Ovary (tissue), 9 donors: Measurements from ENCODE around the gene PMF1. TPM values are rescaled to one million over a fixed set of nuclear protein-coding genes. Genes with fewer than 3 reads are reported as not detected.

Experiments used
- DNase-seq, 5 donors: peaks; one replicate each; pipeline ENCODE4 v3.0.0-alpha.2; 2019 to 2020
- H3K27ac ChIP-seq, 2 donors: fragments of 200-600 bp; one replicate each; pipeline versions ENCODE4 v1.5.1 to v1.8.0; 2019 to 2022
- H3K27me3 ChIP-seq: fragments of 200-600 bp; one replicate; pipeline ENCODE4 v1.8.0; 2022
- H3K36me3 ChIP-seq: fragments of 200-600 bp; sonication (generic); one replicate; pipeline ENCODE4 v1.5.1; 2019
- H3K4me1 ChIP-seq: one replicate; pipeline ENCODE4 v1.8.1; 2013; ENCODE audit warnings: mild to moderate bottlenecking, moderate library complexity; ENCODE audit not compliant: insufficient read depth
- H3K4me3 ChIP-seq: fragments of 200-600 bp; sonication (generic); one replicate; pipeline ENCODE4 v1.5.1; 2017
- H3K9me3 ChIP-seq, 2 donors: fragments of 200-600 bp in 1 of 2; sonication (generic) in 1 of 2; one replicate each; pipeline versions ENCODE4 v1.5.1 to v1.8.1; 2013 to 2019; ENCODE audit warnings: mild to moderate bottlenecking in 1 of 2, moderate library complexity in 1 of 2
- CTCF ChIP-seq, 3 donors: fragments of 450-650 bp in 2 of 3; fragments of 200-600 bp in 1 of 3; IDR thresholded peaks; one replicate each; pipeline versions ENCODE4 v1.5.1 to v1.8.0; 2016 to 2022; ENCODE audit warnings: antibody characterized with exemption in 3 of 3, mild to moderate bottlenecking in 1 of 3
- EP300 ChIP-seq: sonication (generic); formaldehyde crosslinking; IDR thresholded peaks from one replicate; pipeline ENCODE4 v1.6.1; 2017; ENCODE audit warnings: antibody characterized with exemption
- POLR2A ChIP-seq: fragments of 450-650 bp; IDR thresholded peaks from one replicate; pipeline ENCODE4 v1.6.1; 2017; ENCODE audit warnings: antibody characterized with exemption, mild to moderate bottlenecking, moderate library complexity
- WGBS, 3 donors: extraction: QIAGEN DNeasy Blood & Tissue Kit in 1 of 3; methylation state at CpG; one replicate each; pipeline versions ENCODE4 v1.1.5 to v1.1.7; 2013 to 2017; 5-methylcytosine and 5-hydroxymethylcytosine counted together
- intact Hi-C, 4 donors: fragments of 100-400 bp; cut with DNase I; formaldehyde crosslinking; loops; one replicate each; pipeline versions ENCODE4 v1.11.0 to v1.15.1; 2022 to 2023
- polyA plus RNA-seq, 2 donors: library from polyadenylated mRNA; stranded (reverse); fragments of 200-250 nt in 1 of 2; fragments of 350-450 nt in 1 of 2; fragmentation: Illumina TruSeq in 1 of 2; extraction: RNeasy Lipid Tissue Mini Kit (QIAGEN cat#74804) in 1 of 2; gene quantifications; one replicate each; pipeline ENCODE4 v1.2.3, GENCODE V29; 2013 to 2014
- total RNA-seq, 7 donors: library from RNA; depleted of rRNA in 2 of 7; stranded (reverse); fragments of >200 nt in 2 of 7; fragmentation: NEBNext Ultra II Directional in 3 of 7; extraction: Animal tissue kit (Norgen Biotek cat#: 25700) in 3 of 7; gene quantifications; one replicate each; pipeline versions ENCODE4 v1.1.0 to v1.2.4, GENCODE V29; 2016 to 2023
- donor health status: DM: no; HTN: no; CAD: no; lungs with moderate emphysema.
- donor health status: DM: no; HTN: no; CAD: no.
- donor health status: Bipolar disorder and iron deficiency.
- donor health status: DM: yes; HTN: yes; CAD: no.
- donor health status: DM: no; HTN: no; CAD: no.
- donor health status: DM: yes; HTN: yes; CAD: no.

PMF1 gene
- total and polyA plus RNA-seq, 9 donors, result 35.0 to 84.2 (median 53.0) TPM

GRCh38 chr1:156241311-156241811 is 28.6 kb downstream of the PMF1 start:
- no peak for DNase-seq
- 59 to 70% (median 66%) methylated on average over 14 to 15 of the region's 15 CpGs for WGBS, 3 donors
- Histone ChIP-seq H3K27ac (no peak overlapping the region), H3K4me3 (no peak overlapping the region), H3K9me3 (no peaks in the 10 kb centered on the region), H3K27me3 (no peaks in the 10 kb centered on the region), H3K36me3 (no peaks in the 10 kb centered on the region), H3K4me1 (peaks cover 4% of the 10 kb centered on the region)
- TF ChIP-seq CTCF (IDR thresholded peaks at IDR 0.05), result no peak
- TF ChIP-seq EP300, result no peak
- no peak for TF ChIP-seq POLR2A
- intact Hi-C loops, result no loop called here

GRCh38 chr1:156241926-156242325 is 29.1 kb downstream of the PMF1 start, which contains the start of gene BGLAP:
Gene BGLAP, plus strand, starts transcription at chr1:156242184. Its CDS starts 48 bp downstream, at chr1:156242232.
- Histone ChIP-seq H3K27me3 (no peaks in the 10 kb centered on the region), H3K4me1 (peaks cover 4% of the 10 kb centered on the region), H3K27ac (no peak within 1 kb of the TSS), H3K4me3 (no peak within 1 kb of the TSS), H3K36me3 (no peaks in the 10 kb centered on the region), H3K9me3 (no peaks in the 10 kb centered on the region)
- WGBS, 3 donors, result 79 to 81% (median 81%) methylated on average over 13 to 14 of the region's 14 CpGs
- intact Hi-C loops, result no loop called here
- no peak for TF ChIP-seq POLR2A
- TF ChIP-seq EP300, result no peak
- no peak for TF ChIP-seq CTCF (IDR thresholded peaks at IDR 0.05)
- DNase-seq, result no peak

GRCh38 chr1:156242738-156243137 is 29.9 kb downstream of the PMF1 start:
- intact Hi-C loops, result no loop called here
- H3K36me3 ChIP-seq, result no peaks in the 10 kb centered on the region
- no peak overlapping the region for H3K4me3 ChIP-seq
- no peak for DNase-seq
- no peaks in the 10 kb centered on the region for H3K9me3 ChIP-seq
- TF ChIP-seq CTCF (IDR thresholded peaks at IDR 0.05), result no peak
- TF ChIP-seq POLR2A, result no peak
- TF ChIP-seq EP300, result no peak
- WGBS, 3 donors, result 46 to 56% (median 52%) methylated on average over 10 of the region's 10 CpGs
- H3K4me1 ChIP-seq, result peaks cover 4% of the 10 kb centered on the region
- H3K27me3 ChIP-seq, result no peaks in the 10 kb centered on the region
- H3K27ac ChIP-seq, result no peak overlapping the region

GRCh38 chr1:156244126-156244525 is 31.3 kb downstream of the PMF1 start:
- peaks cover 4% of the 10 kb centered on the region for H3K4me1 ChIP-seq
- H3K27ac ChIP-seq, result no peak overlapping the region
- intact Hi-C loops, result no loop called here
- no peak overlapping the region for H3K4me3 ChIP-seq
- no peaks in the 10 kb centered on the region for H3K27me3 ChIP-seq
- no peaks in the 10 kb centered on the region for H3K9me3 ChIP-seq
- TF ChIP-seq EP300 (no peak), CTCF (IDR thresholded peaks at IDR 0.05) (no peak), POLR2A (no peak)
- no peaks in the 10 kb centered on the region for H3K36me3 ChIP-seq
- no peak for DNase-seq
- 70 to 82% (median 71%) methylated on average over 2 of the region's 2 CpGs for WGBS, 3 donors
